Breast epithelium (tissue), 3 donors: ENCODE results near the gene MAF.

ENCODE experiments used
- POLR2A ChIP-seq: fragments of 450-650 bp; IDR thresholded peaks from one replicate; pipeline ENCODE4 v1.6.1; 2016; ENCODE audit warnings: antibody characterized with exemption, mild to moderate bottlenecking, moderate library complexity
- POLR2AphosphoS5 ChIP-seq, 3 donors: sonication (generic); formaldehyde crosslinking; IDR thresholded peaks; one replicate each; pipeline ENCODE4 v1.6.1; 2017; ENCODE audit warnings: antibody characterized with exemption in 3 of 3
- TF ChIP-seq, protein P1 (sequence below), 3 donors: fragments of 450-650 bp; IDR thresholded peaks; one replicate each; pipeline ENCODE4 v1.5.1; 2016 to 2017; ENCODE audit warnings: antibody characterized with exemption in 3 of 3, mild to moderate bottlenecking in 3 of 3, moderate library complexity in 3 of 3

DNA sequence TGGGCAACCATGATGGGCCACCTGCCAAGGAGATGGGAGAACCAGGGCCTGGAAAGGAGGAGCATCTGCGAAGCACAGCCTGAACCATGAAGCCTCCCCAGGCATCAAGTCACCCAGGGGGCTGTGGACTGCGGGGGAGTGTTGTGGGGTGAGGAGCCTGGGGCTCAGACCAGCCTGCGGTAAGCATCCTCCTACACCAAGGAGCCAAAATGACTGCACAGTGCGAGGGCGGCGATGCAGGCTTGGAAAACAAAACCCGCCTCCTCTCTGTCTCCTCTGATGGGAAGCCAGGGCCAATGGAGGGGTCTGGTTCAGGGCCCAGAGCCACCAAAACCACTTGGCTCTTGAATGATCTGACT lies 18.1 kb upstream of the MAF start:
- TF ChIP-seq, protein P1, sequence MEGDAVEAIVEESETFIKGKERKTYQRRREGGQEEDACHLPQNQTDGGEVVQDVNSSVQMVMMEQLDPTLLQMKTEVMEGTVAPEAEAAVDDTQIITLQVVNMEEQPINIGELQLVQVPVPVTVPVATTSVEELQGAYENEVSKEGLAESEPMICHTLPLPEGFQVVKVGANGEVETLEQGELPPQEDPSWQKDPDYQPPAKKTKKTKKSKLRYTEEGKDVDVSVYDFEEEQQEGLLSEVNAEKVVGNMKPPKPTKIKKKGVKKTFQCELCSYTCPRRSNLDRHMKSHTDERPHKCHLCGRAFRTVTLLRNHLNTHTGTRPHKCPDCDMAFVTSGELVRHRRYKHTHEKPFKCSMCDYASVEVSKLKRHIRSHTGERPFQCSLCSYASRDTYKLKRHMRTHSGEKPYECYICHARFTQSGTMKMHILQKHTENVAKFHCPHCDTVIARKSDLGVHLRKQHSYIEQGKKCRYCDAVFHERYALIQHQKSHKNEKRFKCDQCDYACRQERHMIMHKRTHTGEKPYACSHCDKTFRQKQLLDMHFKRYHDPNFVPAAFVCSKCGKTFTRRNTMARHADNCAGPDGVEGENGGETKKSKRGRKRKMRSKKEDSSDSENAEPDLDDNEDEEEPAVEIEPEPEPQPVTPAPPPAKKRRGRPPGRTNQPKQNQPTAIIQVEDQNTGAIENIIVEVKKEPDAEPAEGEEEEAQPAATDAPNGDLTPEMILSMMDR (IDR thresholded peaks at IDR 0.05) = no peak
- TF ChIP-seq POLR2A (no peak), POLR2AphosphoS5 (IDR thresholded peaks at IDR 0.05) (no peak)
